IMR-90 (cell line): Measurements from ENCODE around the gene PCDH19. TPM values are rescaled to one million over a fixed set of nuclear protein-coding genes. Genes with fewer than 3 reads are reported as not detected.
A peak's percentile ranks its signal among the peaks of the same experiment; 100 is the strongest.

Experiments
- ATAC-seq: fragments of 200-7000 bp; cut with Tn5 transposase; 2 replicates; pipeline ENCODE4 v1.9.1; 2020; ENCODE audit warnings: low read depth, mild to moderate bottlenecking, moderate library complexity
- BruUV-seq: library from RNA; stranded (reverse); fragments of 400-500 nt; replicated peaks from 2 replicates; lab custom pipeline; 2021; lab: Mats Ljungman, UMichigan
- CTCF ChIA-PET: fragments of 300-600 bp; formaldehyde crosslinking; extraction: SDS; loops from one replicate; lab custom pipeline; 2021; ENCODE audit warnings: antibody characterized with exemption; lab: Yijun Ruan, JAX
- POLR2A ChIA-PET: fragments of 300-600 bp; sonication (Branson Sonifier 250); formaldehyde crosslinking; loops from one replicate; lab custom pipeline; 2022; ENCODE audit warnings: antibody characterized with exemption; ENCODE audit not compliant: unreplicated experiment; lab: Charles Lee
- DNase-seq: peaks from one replicate; pipeline ENCODE4 v3.0.0; 2013
- H2AFZ ChIP-seq: replicated peaks from 2 replicates; pipeline ENCODE3; 2013; ENCODE audit warnings: low read length, mild to moderate bottlenecking; ENCODE audit not compliant: poor library complexity
- H2AK5ac ChIP-seq: 2 replicates; pipeline ENCODE4 v1.6.1; 2013; ENCODE audit warnings: low read depth, low read length, inconsistent platforms
- H2AK9ac ChIP-seq: replicated peaks from 2 replicates; pipeline ENCODE3; 2013; ENCODE audit warnings: mild to moderate bottlenecking, low read depth, low read length, moderate library complexity; ENCODE audit not compliant: poor library complexity
- H2BK120ac ChIP-seq: 2 replicates; pipeline ENCODE4 v1.6.1; 2013; ENCODE audit warnings: low read depth, low read length, inconsistent platforms
- H2BK15ac ChIP-seq: 3 replicates; pipeline ENCODE4 v1.6.1; 2013; ENCODE audit warnings: low read depth, low read length, inconsistent platforms
- H2BK20ac ChIP-seq: 2 replicates; pipeline ENCODE4 v1.6.1; 2013; ENCODE audit warnings: low read depth, mild to moderate bottlenecking, inconsistent platforms, low read length, moderate library complexity
- H2BK5ac ChIP-seq: 2 replicates; pipeline ENCODE4 v1.6.1; 2013; ENCODE audit warnings: mild to moderate bottlenecking, low read depth, low read length, inconsistent platforms; ENCODE audit not compliant: poor library complexity, severe bottlenecking
- H3K14ac ChIP-seq: replicated peaks from 2 replicates; pipeline ENCODE4 v1.6.1; 2013; ENCODE audit warnings: low read depth, low read length, inconsistent platforms
- H3K18ac ChIP-seq: 2 replicates; pipeline ENCODE4 v1.6.1; 2013; ENCODE audit warnings: low read depth, low read length, control low read depth
- H3K23ac ChIP-seq: 2 replicates; pipeline ENCODE4 v1.6.1; 2013; ENCODE audit warnings: low read depth, low read length, inconsistent platforms
- H3K27ac ChIP-seq: 2 replicates; pipeline ENCODE4 v1.5.1; 2013; ENCODE audit warnings: mild to moderate bottlenecking, control low read depth, low read length; ENCODE audit not compliant: insufficient read depth
- H3K27me3 ChIP-seq: 2 replicates; pipeline ENCODE4 v1.6.1; 2013; ENCODE audit warnings: low read length; ENCODE audit not compliant: control insufficient read depth, insufficient read depth
- H3K36me3 ChIP-seq: 2 replicates; pipeline ENCODE4 v1.6.1; 2013; ENCODE audit warnings: low read length, mixed read lengths; ENCODE audit not compliant: control insufficient read depth, insufficient read depth
- H3K4ac ChIP-seq: 2 replicates; pipeline ENCODE4 v1.6.1; 2013; ENCODE audit warnings: low read depth, low read length, inconsistent platforms
- H3K4me1 ChIP-seq: 2 replicates; pipeline ENCODE4 v1.6.1; 2013; ENCODE audit warnings: low read length, mixed read lengths; ENCODE audit not compliant: control insufficient read depth, insufficient read depth
- H3K4me2 ChIP-seq: 2 replicates; pipeline ENCODE4 v1.6.1; 2013; ENCODE audit warnings: low read depth, mild to moderate bottlenecking, control low read depth, low read length, moderate library complexity
- H3K4me3 ChIP-seq: 2 replicates; pipeline ENCODE4 v1.5.1; 2013; ENCODE audit warnings: low read depth, mild to moderate bottlenecking, control low read depth, low read length, moderate library complexity; ENCODE audit not compliant: insufficient read depth
- H3K56ac ChIP-seq: 2 replicates; pipeline ENCODE4 v1.6.1; 2013; ENCODE audit warnings: low read length, inconsistent platforms; ENCODE audit not compliant: insufficient read depth; ENCODE audit errors: extremely low read depth
- H3K79me1 ChIP-seq, 2 experiments: 2 replicates each; pipeline ENCODE4 v1.6.1; 2013; ENCODE audit warnings: low read length in 2 of 2, inconsistent platforms in 1 of 2, low read depth in 1 of 2
- H3K9ac ChIP-seq: 2 replicates; pipeline ENCODE4 v1.6.1; 2013; ENCODE audit warnings: low read depth, low read length, control low read depth
- H3K9me1 ChIP-seq: 2 replicates; pipeline ENCODE4 v1.6.1; 2013; ENCODE audit warnings: low read length, inconsistent platforms; ENCODE audit not compliant: insufficient read depth
- H3K9me3 ChIP-seq: 2 replicates; pipeline ENCODE4 v1.6.1; 2013; ENCODE audit warnings: low read length; ENCODE audit not compliant: control insufficient read depth, insufficient read depth
- H4K20me1 ChIP-seq: 2 replicates; pipeline ENCODE4 v1.6.1; 2013; ENCODE audit warnings: low read length, inconsistent platforms; ENCODE audit not compliant: insufficient read depth
- H4K5ac ChIP-seq: 2 replicates; pipeline ENCODE4 v1.6.1; 2013; ENCODE audit warnings: mild to moderate bottlenecking, low read depth, low read length, control low read depth
- H4K8ac ChIP-seq, 2 experiments: 2 replicates each; pipeline ENCODE4 v1.6.1; 2013; ENCODE audit warnings: low read depth in 2 of 2, low read length in 2 of 2, control low read depth in 1 of 2, inconsistent platforms in 1 of 2
- H4K91ac ChIP-seq: 2 replicates; pipeline ENCODE4 v1.6.1; 2013; ENCODE audit warnings: low read depth, low read length, inconsistent platforms; ENCODE audit not compliant: insufficient read depth
- CEBPB ChIP-seq: IDR thresholded peaks from 2 replicates; pipeline ENCODE4 v1.6.1; 2012; ENCODE audit warnings: low read depth, low read length, improper control_type of control experiment
- MAZ ChIP-seq: IDR thresholded peaks from 2 replicates; pipeline ENCODE4 v1.6.1; 2012; ENCODE audit warnings: low read depth, mild to moderate bottlenecking, low read length, improper control_type of control experiment, moderate library complexity, borderline replicate concordance
- dilution Hi-C: fragments of 300-500 bp; cut with HindIII; formaldehyde crosslinking; loops from one replicate; pipeline ENCODE4 v1.14.3; 2018; ENCODE audit warnings: low sequenced_read_pairs; ENCODE audit not compliant: unreplicated experiment
- in situ Hi-C: fragments of 300-500 bp; cut with MboI; formaldehyde crosslinking; loops from 3 replicates; pipeline ENCODE4 v1.14.3; 2019; ENCODE audit warnings: low sequenced_read_pairs, inconsistent platforms, mixed read lengths
- intact Hi-C: fragments of 100-400 bp; cut with micrococcal nuclease; formaldehyde crosslinking; loops from 2 replicates; pipeline ENCODE4 v1.10.0; 2022
- polyA plus RNA-seq, 3 experiments: library from polyadenylated mRNA; depleted of rRNA; stranded (reverse); fragments of >200 nt; gene quantifications; 2 replicates each; pipeline ENCODE4 v1.2.3, GENCODE V29; 2012; ENCODE audit warnings: low replicate concordance in 1 of 3
- total RNA-seq: library from RNA; depleted of rRNA; stranded (reverse); fragments of >200 nt; gene quantifications from 2 replicates; pipeline ENCODE4 v1.2.3, GENCODE V29; 2012

The PCDH19 gene
- total and polyA plus RNA-seq, 2 of the 4 experiments (the other 2 are of a cell fraction): not detected

GRCh38 chrX:100376576-100376975 lies 33.5 kb downstream of the PCDH19 start:
- Histone ChIP-seq H2BK20ac (no peak overlapping the region), H4K5ac (no peak overlapping the region), H4K20me1 (no peaks in the 10 kb centered on the region), H3K4me1 (no peaks in the 10 kb centered on the region), H2AK5ac (no peak overlapping the region), H3K9me1 (no peaks in the 10 kb centered on the region), H3K27ac (no peak overlapping the region), H3K56ac (no peak overlapping the region), H3K18ac (no peak overlapping the region), H2AK9ac (no peak overlapping the region), H3K4me2 (no peak overlapping the region), H2BK120ac (no peak overlapping the region), H2AFZ (no peak overlapping the region), H4K91ac (no peak overlapping the region), H3K79me1 (no peaks in the 10 kb centered on the region), H3K27me3 (peaks cover 2% of the 10 kb centered on the region; the same call in 1 of the 2 replicates), H3K14ac (no peak overlapping the region), H3K9me3 (no peaks in the 10 kb centered on the region), H3K23ac (no peak overlapping the region), H4K8ac (no peak overlapping the region), H3K4ac (no peak overlapping the region), H3K36me3 (no peaks in the 10 kb centered on the region), H2BK15ac (no peak overlapping the region), H3K4me3 (no peak overlapping the region), H3K9ac (no peak overlapping the region), H2BK5ac (no peak overlapping the region)
- DNase-seq: peak; percentile 1
- BruUV-seq: no TSS peak
- ATAC-seq: no peak
- in situ Hi-C loops: no loop called here
- TF ChIP-seq MAZ (no peak), CEBPB (0 out of 2 replicates have a peak, but pooled peaks have one; percentile 19)
- dilution Hi-C loops: no loop called here
- CTCF ChIA-PET: interaction anchor here (0.7 kb wide), 1 partner anchor 152 kb away, joined by 3 read pairs; no protein-coding TSS in a partner anchor
- POLR2A ChIA-PET: no interaction called here
- intact Hi-C loops: no loop called here
